ELF-1 (cell line): ENCODE results near the gene MBP.
"Not testable (repeated sequence)": the region's sequence is repeated elsewhere in the genome, so short reads cannot be mapped to it uniquely, and the experiment has no call there.

Source experiments
- DNase-seq: peaks from one replicate; pipeline ENCODE4 v3.0.0-alpha.2; 2016; ENCODE audit warnings: low read depth, low spot score

Gene MBP

GRCh38 chr18:77025831-77026363 lies 106.7 kb downstream of the MBP start:
- no peak for DNase-seq

DNA sequence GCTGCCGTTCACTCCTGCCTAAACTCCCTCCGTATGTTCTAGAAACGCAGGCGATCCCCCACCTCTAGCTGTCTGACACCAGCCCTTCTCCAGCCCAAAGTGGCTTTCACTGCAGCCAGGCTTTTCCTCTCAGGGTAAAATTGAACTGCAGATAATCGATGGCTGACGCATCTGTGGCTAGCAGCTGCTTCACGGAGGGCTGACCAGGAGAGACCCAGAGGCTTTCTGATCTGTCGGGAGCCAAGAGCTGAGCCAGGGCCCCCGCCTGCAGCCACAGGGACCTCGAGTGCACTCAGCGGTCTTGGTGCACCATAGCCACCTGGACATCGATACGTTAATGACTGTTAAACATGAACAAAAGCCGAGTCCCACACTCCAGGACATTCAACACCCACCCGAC lies 107.5 kb downstream of the MBP start:
- no peak for DNase-seq

DNA sequence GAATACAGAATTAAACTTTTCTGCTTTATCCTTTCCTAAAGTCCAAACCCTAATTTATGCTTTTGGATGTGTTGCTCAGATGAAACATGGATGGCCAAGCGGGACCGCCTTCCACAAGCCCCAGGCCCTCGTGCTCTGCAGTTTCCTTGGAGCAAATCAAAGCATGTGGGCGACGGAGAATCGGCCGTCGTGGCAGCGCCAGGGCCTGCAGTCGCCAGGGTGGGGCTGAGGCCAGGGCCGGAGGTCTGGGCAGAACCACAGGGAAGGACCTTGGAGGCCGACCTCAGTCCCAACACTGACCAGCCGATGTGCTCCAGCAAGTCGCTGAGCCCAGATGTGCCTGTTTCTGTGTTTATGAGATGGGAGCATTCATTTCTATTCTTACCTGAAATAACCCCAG lies 108.1 kb downstream of the MBP start:
- DNase-seq: no peak

DNA sequence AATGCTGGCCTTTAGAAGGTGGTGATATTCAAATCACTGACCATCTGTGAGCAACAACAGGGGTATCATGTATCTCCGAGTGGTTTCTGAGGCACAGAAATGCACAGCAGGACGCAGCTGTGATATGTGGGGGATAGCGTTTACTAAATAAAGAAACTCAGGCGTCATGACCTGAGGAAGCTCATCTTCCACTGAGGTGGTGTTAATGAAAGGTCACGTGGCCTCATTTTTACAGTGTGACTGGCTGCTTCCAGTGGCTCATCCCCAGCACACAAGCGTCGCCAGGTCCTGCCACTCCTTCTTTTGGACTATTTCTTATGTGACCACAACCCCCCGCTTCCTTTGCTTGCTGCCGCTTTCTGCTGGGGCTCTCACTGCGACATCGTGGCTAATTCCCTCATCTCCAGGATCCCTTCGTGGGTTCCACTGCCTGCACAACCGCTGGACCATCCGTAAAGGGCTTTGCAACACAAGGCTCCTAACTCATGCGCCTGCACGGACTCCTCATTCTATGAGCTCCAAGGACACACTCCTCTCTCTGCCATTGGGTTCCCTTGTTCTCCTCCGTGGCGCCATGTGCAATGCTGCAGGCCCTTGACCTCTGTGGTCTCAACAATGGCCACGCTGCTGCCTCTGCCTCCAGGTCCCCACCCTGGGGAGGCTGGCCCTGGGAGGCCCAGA lies 109.3 kb downstream of the MBP start:
- DNase-seq: no peak

DNA sequence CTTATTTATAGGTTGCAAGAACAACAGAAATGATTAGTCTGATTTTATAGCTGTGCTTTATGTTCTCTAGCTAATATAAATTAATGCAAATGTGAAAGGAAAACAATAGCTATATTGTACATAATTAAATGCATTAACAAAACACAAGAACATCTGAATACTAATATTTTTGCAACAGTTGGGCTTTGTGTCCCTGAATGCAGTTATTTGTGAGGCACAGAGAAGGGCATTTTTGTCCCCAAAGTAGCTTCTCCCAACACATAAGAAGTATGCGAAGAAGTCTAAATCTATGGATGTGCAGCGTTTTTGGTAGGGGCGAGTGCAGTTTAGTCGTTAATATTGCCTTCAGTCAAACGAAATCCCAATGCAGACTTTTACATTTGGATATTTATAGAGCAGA lies 110.0 kb downstream of the MBP start:
- no peak for DNase-seq

GRCh38 chr18:77022116-77022515 lies 110.5 kb downstream of the MBP start:
- no peak for DNase-seq

DNA sequence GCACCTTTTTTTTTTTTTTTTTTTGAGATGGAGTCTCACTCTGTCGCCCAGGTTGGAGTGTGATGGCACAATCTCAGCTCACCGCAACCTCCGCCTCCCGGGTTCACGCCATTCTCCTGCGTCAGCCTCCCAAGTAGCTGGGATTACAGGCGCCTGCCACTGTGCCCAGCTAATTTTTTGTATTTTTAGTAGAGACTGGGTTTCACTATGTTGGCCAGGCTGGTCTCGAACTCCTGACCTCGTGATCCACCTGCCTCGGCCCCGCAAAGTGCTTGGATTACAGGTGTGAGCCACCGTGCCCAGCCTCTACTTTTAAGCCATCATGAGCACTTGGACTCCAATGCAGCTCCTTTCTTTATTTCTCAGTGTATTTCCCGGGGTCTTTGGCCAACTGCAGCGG lies 111.1 kb downstream of the MBP start:
- DNase-seq: not testable (repeated sequence)

DNA sequence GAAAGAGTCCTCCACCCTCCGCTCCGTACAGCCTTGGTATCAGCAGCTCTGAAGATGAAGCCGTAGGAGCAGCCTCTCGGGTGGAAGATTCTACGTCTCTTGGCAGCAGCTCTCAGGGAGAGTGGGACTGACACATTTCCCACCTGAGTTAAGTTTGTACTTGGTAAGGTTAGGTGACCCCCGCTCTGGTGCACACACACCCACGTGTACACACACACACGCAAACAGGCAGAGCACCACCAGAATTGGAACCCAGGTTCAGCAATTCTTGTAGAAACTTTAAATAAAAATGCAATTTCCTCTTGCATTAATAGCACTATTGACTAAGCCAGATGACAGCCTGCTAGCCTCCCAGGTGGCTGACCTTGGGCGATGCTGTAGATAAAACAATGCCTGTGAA lies 111.5 kb downstream of the MBP start:
- no peak for DNase-seq

DNA sequence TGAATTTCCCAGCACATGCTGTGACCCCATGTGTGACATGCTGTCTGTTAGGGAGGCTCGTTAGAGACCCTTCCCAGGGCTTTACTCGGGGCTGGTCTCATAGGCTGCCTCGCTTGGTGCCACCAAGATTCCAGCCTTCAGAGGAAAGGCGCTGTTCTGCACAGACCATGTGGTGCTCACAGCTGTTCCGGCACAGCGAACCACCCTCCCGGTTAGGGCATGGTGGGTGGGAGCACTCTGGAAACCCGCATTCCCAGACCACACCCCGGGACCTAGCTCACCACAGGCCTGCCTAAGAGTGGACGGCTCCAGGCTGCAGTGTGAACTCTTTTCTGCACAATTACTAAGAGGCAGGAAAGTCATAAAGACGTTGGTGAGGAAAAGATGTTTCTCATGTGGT lies 112.0 kb downstream of the MBP start:
- no peak for DNase-seq

GRCh38 chr18:77019641-77020040 lies 112.9 kb downstream of the MBP start:
- no peak for DNase-seq

DNA sequence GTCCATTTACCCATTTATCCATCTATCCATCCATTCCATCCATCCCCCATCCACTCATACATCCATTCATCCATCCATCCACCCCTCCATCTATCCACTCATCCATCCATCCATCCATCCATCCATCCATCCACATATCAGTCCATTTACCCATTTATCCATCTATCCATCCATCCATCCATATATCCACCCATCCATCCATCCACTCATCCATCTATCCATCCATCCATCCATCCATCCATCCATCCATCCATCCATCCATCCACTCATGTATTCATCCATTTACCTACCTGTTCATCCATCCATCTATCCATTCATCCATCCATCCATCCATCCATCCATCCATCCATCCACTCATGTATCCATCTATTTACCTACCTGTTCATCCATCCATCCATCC lies 113.9 kb downstream of the MBP start:
- not testable (repeated sequence) for DNase-seq

GRCh38 chr18:77017355-77017754 lies 115.2 kb downstream of the MBP start:
- DNase-seq: no peak

GRCh38 chr18:77016936-77017335 lies 115.6 kb downstream of the MBP start:
- no peak for DNase-seq

DNA sequence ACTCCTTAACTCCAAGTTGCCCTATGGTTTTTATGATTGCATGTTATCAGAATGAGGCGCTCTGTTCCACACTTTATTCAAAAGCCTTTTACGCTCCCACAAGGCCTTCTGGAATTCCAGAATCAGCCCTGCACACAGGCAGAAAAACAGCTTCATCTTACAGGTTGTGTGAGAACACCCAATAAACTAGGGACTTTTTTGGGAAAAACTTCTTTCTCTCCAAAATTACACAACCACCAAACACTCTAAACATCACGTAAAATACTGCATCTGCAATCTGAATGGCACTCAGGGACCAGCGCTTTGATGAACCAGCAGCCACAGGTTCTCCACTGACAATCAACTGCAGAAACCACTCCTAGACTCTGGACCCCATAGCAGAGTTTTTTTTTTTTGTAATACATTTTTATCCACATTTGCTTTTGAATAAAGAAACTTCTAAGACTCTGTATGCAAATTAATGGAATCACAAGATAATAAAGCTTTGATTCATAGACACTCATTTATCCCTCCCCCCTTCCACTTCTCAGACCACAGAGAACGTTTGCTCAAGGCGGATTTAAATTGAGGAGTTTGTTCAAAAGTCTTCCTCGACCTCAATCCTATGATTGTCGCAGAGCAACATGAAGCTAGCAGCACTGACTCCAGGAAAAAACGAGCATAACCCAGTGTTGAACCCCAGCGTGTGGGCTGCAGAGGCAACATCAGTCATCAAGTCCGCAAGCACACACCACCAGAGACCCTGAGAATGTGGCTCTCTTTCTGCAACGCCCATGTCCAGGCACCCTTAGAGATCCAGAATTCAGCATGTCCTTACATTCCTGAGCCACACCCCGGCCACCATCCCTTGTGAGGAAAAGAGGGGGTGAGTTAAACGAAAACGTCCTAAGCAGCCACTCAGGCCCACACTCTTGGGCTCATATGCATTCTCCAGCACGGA lies 116.5 kb downstream of the MBP start:
- no peak for DNase-seq

- DNase-seq: no peak
These were observed 117.4 kb downstream of the MBP start for GRCh38 chr18:77015169-77015568.

DNA sequence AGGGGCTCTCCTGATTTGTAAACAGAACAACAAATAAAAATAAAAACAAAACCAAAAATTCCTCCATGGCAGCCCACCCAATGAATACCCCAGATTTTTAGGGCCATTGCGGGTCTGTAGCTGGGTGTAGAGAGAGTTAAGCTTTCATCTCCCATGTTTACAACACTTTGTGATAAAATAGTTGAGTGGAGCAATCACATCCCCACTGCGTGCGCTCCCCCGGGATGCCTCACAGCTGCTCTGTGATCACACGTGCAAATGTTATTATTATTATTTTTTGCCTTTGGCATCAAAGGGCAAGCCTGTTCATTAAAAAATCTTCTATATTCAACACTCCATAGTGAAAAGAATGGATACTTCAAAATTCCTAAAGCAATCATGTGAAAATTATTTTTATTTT lies 118.0 kb downstream of the MBP start:
- no peak for DNase-seq

DNA sequence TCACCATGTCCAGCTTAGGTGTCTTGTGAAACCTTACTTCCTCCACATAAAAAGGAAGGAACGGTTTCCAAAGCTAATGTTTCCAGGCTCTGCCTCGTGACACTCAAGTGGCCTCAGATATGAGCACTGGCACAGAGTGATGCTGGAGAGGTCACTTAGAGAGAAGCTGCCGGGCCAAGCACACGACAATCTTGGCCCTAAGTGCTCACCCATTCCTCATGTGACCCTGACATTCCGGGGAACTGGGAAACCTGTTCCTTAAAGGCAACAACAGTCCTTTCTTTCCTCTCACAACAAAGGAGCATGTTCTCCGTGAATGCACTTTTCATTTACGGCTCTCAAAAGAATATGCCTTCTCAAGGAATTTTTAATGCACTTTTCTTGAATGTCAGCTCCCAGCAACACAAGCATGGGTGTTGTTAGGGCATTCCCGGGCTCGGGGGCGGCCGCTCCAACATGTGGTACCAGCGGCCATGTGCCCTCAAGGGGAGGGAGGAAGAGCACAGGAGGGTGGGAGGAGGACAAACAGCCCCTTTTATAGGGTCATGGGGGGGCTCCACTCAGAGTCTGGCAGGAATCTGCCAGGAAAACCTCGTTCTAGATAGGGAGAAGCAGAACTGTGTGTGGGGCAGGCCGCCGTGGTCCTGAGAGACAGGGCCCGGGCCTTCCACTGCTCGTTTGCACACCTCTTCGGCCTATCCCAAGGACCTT lies 118.6 kb downstream of the MBP start:
- DNase-seq: no peak

- DNase-seq: no peak
These were observed 119.6 kb downstream of the MBP start for GRCh38 chr18:77012806-77013541.

DNA sequence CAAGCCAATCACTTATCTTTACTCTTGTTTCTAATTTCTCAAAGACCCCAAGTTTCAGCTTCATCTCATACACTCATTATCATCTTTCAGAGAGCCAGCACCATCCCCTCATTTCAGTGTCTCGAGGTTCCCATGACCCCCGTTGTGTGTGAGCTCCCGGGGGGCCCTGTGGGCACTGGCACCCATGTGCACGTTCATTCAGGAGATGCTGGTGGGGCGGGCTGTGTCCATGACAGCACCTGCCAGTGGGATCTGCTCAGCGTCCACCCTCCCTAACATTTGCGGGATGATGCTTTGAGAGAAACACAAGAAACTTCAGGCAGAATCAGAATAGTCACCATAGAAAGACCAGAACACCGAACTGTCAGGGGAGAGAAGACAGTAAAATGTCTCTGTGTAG lies 120.5 kb downstream of the MBP start:
- no peak for DNase-seq

- DNase-seq: no peak
These were observed 122.9 kb downstream of the MBP start for GRCh38 chr18:77009675-77010074.

DNA sequence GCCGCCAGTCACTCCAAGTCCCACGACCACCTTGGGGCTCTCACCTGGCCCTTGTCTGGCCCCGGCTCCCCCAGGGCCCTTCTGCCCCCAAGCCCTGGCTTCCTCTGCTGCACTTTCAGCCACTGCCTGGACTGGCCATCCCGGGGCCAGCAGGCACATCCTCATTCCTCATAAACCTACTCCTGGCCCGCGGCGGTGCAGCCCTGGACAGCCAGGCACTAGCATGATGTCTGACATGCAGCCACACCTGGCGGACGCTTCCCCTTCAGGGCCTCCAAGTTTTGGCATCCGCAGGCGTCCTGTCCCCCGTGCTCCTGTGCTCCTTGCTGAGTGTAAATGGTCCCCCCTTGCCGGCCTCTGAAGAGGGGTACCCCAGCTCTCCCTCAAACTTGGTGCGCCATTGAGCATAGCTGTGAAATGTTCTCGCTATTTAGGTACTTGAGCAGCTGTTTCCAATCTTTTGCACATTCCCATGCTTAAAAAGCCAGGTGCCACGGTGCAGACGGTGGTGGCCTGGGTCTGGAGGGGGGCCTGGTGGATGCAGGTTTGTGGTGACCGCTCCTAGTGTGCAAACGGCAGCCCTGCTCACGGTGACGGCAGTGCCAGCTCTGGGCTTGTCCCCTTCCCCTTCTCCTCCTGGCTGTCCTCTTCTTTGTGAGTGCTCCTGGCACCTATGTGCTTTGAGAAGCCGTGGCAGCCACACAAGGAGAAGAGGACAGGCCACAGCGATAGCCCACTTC lies 123.8 kb downstream of the MBP start:
- DNase-seq: no peak
